Erythroblast (primary cell): Measurements from ENCODE around the gene PROX1.

ENCODE experiments used
- GATA1 ChIP-seq: IDR thresholded peaks from 2 replicates; pipeline ENCODE4 v1.6.1; 2011; ENCODE audit warnings: low read depth, mild to moderate bottlenecking, control low read depth, low read length, moderate library complexity
- POLR2A ChIP-seq: IDR thresholded peaks from 2 replicates; pipeline ENCODE4 v1.6.1; 2011; ENCODE audit warnings: mild to moderate bottlenecking, low read length

DNA sequence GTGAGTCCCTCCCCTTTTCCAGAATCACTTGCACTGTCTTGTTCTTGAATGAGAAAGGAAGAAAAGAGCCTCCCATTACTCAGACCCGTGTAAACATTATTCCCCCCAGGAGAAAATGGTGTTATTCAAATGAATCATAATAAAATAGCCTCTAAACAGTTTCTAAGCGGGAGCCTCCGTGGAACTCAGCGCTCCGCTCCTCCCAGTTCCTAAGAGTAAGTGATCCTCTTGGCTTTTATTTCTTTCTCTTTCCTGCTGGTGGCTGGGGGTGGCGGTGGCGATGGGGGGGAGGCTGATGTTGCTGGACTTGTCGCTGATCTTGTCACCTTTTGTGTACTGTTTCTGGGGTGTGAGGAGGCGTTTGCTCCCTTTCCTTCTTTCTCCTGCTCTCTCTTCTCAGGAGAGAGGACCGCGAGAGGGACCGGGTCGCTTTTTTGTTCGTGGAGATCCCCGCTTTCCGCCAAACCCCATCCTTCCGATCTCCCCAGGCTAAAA is 781 bp downstream of the PROX1 start:
- no peak for TF ChIP-seq POLR2A
- no peak for TF ChIP-seq GATA1
